GM21737 (cell line): ENCODE results near the gene PDIA6.

Experiments used
- ATAC-seq: cut with Tn5 transposase; IDR thresholded peaks from one replicate; pipeline ENCODE4 v1.9.1; 2021; ENCODE audit warnings: mild to moderate bottlenecking, moderate library complexity; ENCODE audit not compliant: unreplicated experiment

PDIA6 gene, protein sequence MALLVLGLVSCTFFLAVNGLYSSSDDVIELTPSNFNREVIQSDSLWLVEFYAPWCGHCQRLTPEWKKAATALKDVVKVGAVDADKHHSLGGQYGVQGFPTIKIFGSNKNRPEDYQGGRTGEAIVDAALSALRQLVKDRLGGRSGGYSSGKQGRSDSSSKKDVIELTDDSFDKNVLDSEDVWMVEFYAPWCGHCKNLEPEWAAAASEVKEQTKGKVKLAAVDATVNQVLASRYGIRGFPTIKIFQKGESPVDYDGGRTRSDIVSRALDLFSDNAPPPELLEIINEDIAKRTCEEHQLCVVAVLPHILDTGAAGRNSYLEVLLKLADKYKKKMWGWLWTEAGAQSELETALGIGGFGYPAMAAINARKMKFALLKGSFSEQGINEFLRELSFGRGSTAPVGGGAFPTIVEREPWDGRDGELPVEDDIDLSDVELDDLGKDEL

GRCh38 chr2:10812362-10813162, at the start of gene PDIA6:
Gene PDIA6, minus strand, starts transcription at chr2:10812785. Its CDS starts 89 bp downstream, at chr2:10812696.
- ATAC-seq, result peak; percentile 91

- ATAC-seq, result no peak
These were observed 49.7 kb upstream of the PDIA6 start for GRCh38 chr2:10862330-10862729.

DNA sequence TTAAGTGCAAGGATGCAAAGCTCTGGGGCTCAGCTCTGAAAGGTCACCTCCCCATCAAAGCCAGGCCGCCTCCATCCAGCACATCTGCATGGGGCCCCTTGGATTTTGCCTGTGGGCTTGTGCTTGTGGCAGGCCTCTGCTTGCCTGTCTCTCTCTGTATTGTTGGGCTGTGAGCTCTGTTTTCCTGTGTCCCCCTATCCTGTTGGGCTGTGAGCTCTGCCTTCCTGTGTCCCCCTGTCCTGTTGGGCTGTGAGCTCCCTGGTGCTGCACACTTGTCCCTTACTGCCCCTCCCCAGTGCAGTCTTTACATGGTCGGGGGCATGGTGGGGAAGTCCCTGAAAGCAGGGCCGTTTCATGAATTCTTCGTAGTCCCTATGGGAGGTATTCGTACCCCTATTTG, 49.2 kb upstream of the PDIA6 start:
- ATAC-seq, result no peak

- no peak for ATAC-seq
These were observed 48.3 kb upstream of the PDIA6 start for GRCh38 chr2:10860814-10861325.

DNA sequence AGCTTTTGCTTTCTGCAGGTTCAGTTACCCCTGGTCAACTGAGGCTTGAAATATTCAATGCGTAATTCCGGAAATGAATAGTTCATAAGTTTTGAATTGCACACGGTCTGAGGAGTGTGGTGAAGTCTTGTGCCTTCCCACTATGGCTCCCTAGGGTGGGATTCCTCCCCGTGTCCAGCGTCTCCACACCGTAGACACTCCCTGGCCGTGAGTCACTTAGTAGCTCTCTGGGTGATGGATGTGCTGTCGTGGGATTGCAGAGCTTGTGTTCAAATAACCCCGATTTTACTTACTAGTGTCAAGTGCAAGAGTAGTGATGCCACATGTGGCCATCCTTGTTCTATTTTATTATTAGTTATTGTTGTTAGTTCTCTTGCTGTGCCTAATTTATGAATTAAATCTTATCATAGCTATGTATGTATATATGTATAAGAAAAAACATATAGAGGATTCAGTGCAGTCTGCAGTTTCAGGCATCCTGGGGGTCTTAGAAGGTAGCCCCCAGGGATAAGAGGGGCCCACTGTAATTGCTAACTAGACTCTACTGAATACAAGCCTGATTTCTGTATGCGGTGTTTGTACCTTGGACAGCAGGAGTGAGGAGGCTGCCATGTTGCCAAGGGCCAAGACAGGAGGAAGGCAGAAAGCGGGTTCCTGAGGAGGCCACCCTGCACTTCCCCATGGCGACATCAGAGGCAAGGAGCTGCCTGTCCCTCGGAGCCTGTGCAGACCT, 47.7 kb upstream of the PDIA6 start:
- no peak for ATAC-seq

DNA sequence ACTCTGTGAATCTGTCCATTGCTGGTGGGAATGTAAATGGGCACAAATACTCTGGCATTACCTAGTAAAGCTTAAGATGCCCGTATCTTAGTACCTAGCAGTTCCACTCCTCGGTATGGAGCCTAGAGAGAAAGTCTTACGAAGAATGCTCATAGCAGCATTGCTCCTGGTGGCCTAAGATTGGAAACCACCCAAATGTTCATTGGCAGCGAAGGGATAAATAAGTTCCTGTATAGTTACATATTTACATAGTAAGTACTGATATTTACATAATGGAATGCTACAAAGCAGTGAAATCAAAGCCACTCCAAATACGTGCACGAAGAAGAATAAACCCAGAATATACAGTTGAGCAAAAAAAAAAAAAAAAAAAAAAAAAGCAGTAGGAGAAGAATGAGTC, 46.7 kb upstream of the PDIA6 start:
- ATAC-seq, result no peak

DNA sequence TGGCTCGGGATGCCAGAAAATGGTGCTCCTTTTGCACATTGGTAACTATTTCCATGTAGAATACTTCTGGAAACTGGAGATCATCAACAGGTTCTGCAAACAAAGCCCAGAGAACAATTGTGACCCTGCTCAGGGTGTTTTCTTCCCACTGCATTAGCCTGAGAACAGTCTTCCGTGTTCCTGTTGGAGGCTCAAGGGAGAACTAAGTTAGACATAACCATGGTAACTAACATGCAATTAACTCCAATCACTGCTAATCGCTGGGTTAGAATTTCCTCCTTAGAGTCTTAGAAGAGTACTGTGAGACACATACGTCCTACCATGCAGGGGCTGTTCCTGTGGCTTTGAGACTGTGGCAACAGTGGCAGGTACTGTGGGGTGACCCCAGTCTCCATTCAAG, 36.0 kb upstream of the PDIA6 start:
- no peak for ATAC-seq

DNA sequence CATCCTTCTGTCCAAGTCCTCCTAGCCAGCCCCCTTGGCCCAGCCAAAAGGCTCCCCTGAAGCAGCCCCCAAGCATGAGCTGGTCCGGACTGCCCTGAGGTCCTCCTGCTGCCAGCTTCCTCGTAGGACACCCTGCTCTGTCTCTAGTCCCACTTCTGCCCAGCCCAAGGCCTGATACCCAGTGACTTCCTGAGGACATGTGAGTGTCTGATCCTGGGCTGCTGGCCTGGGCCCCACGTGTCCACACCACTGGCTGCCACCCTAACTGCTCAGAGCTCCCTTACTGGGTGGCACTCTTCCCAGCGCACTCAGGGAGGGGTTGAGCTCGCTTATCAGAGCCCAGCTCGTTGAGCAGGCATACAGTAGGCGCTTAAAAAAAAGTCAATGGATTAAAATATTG, 34.4 kb upstream of the PDIA6 start:
- no peak for ATAC-seq

GRCh38 chr2:10846110-10846861, 33.7 kb upstream of the PDIA6 start:
- no peak for ATAC-seq

GRCh38 chr2:10845640-10846039, 33.1 kb upstream of the PDIA6 start:
- ATAC-seq, result no peak

DNA sequence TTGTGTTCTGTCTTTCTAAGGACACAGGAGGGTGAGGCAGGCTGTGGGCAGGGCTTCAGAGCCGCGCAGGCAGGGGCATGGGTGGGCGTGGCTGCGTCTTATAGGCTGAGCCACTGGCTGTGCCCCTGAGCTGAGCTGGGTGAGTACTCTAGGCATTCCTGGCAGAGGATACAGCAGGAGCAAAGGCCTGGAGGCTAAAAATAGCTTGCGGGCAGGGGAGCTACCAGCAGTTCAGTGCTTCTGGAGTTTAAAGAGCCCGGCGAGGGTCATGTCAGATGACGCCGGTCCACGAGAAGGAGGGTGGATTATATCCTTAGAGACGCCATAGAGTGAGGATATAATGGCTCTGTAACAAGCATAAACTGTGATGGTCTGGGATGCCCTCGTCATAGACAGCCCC, 31.5 kb upstream of the PDIA6 start:
- ATAC-seq, result no peak

GRCh38 chr2:10842506-10842905, 29.9 kb upstream of the PDIA6 start:
- ATAC-seq, result no peak

- ATAC-seq, result no peak
These were observed 29.1 kb upstream of the PDIA6 start for GRCh38 chr2:10841547-10842219.

- no peak for ATAC-seq
These were observed 27.2 kb upstream of the PDIA6 start for GRCh38 chr2:10839813-10840212.

DNA sequence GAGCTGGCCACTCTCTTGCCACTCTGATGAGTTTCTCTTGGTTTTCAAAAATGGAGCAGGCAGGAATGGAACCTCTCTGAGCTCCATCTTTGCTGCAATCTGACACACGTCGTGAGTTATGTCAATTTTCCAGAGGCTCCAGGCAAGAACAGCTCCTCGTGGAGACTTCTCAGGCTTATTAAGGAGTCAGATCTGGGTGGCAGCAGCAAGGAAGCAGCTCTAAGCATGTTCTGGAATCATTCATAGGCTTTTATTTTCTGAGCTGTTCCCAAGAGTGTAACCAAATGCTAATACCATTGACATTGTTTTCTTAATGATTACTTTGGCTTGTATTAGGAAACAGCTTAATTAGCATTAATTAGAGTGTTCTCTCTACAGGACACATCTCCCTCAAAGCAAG, 26.1 kb upstream of the PDIA6 start:
- ATAC-seq, result no peak

- no peak for ATAC-seq
These were observed 25.0 kb upstream of the PDIA6 start for GRCh38 chr2:10837298-10838266.

DNA sequence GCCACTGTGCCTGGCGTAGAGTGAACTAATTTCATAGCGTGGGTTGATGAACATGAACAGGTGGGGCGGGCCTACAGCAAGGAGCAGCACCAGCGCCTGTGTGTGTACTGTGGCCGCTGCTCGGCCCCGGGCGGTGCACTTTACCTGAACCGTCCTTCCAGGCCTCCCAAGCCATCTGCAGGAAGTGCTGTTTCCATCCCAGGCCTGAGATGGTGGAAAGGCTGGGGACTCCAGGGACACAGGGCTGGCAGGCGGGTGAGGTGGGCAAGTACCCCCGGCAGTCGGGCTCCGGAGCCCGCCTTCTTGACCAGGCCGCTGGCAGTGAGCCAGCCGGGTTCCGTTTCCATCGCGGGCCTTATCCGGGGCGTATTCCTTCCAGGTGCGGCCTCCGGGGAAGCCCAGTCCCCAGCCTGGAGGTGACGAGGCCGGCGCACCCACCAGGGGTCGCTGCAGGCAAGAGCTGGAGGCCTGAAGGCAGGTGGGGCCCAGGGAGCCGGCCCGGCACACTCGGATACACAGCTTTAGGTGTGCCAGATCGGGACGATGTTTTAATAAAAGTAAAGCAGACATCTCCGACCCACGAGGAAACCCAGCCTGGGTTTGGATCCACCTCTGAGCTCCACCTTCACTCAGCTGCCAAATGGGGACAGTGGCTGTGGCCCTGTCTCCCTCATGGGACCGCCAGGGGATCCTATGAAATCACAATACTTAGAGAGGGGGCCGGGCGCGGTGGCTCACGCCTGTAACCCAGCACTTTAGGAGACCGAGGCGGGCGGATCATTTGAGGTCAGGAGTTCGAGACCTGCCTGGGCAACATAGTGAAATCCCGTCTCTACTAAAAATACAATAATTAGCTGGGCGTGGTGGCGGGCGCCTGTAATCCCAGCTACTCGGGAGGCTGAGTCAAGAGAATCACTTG, 22.7 kb upstream of the PDIA6 start:
- peak; percentile 77 for ATAC-seq
